Lower lobe of right lung (tissue), 2 donors: Measurements from ENCODE around the gene LRRN1. TPM values are rescaled to one million over a fixed set of nuclear protein-coding genes. Genes with fewer than 3 reads are reported as not detected.
"Not testable (repeated sequence)": the region's sequence is repeated elsewhere in the genome, so short reads cannot be mapped to it uniquely, and the experiment has no call there.

Experiments
- ATAC-seq, 2 donors: fragments of 200-7000 bp; cut with Tn5 transposase; one replicate each; pipeline ENCODE4 v1.9.1; 2020 to 2022; ENCODE audit warnings: mild to moderate bottlenecking in 2 of 2, moderate library complexity in 2 of 2
- DNase-seq: peaks from one replicate; pipeline ENCODE4 v3.0.0-alpha.2; 2020
- H3K27ac ChIP-seq: fragments of 200-600 bp; one replicate; pipeline ENCODE4 v1.8.0; 2022
- H3K27me3 ChIP-seq: fragments of 200-600 bp; one replicate; pipeline ENCODE4 v1.8.0; 2022; ENCODE audit warnings: low read depth
- H3K36me3 ChIP-seq: fragments of 200-600 bp; one replicate; pipeline ENCODE4 v1.8.0; 2022; ENCODE audit warnings: mild to moderate bottlenecking
- H3K4me1 ChIP-seq: fragments of 200-600 bp; one replicate; pipeline ENCODE4 v1.8.0; 2022
- H3K4me3 ChIP-seq: fragments of 200-600 bp; one replicate; pipeline ENCODE4 v1.8.0; 2022; ENCODE audit warnings: mild to moderate bottlenecking
- H3K9me3 ChIP-seq: fragments of 200-600 bp; one replicate; pipeline ENCODE4 v1.8.0; 2022
- CTCF ChIP-seq: fragments of 200-600 bp; IDR thresholded peaks from one replicate; pipeline ENCODE4 v1.8.0; 2022; ENCODE audit warnings: antibody characterized with exemption, mild to moderate bottlenecking
- intact Hi-C: fragments of 100-400 bp; cut with DNase I; formaldehyde crosslinking; loops from one replicate; pipeline ENCODE4 v1.11.0; 2022
- total RNA-seq: library from RNA; stranded (reverse); fragmentation: NEBNext Ultra II Directional; extraction: Animal tissue kit (Norgen Biotek cat#: 25700); gene quantifications from one replicate; pipeline ENCODE4 v1.2.1, GENCODE V29; 2021
- donor health status: DM: no; HTN: yes; CAD: no; lungs with severe emphysema.

Gene LRRN1
- total RNA-seq, 1 donor from 2014 or later, result 2.0 TPM

GRCh38 chr3:3817865-3818264 is 18.6 kb downstream of the LRRN1 start:
- Histone ChIP-seq H3K36me3 (no peaks in the 10 kb centered on the region), H3K4me1 (no peaks in the 10 kb centered on the region), H3K4me3 (no peak overlapping the region), H3K27me3 (no peaks in the 10 kb centered on the region), H3K27ac (no peak overlapping the region), H3K9me3 (no peaks in the 10 kb centered on the region)
- DNase-seq (no peak), ATAC-seq (peak; percentile 69 to 80)
- intact Hi-C loops, result no loop called here
- TF ChIP-seq CTCF, result no peak

- TF ChIP-seq CTCF, result no peak
- DNase-seq (no peak), ATAC-seq (no peak)
- H3K36me3 ChIP-seq, result no peaks in the 10 kb centered on the region
- H3K27ac ChIP-seq, result no peak overlapping the region
- H3K27me3 ChIP-seq, result no peaks in the 10 kb centered on the region
- H3K4me1 ChIP-seq, result no peaks in the 10 kb centered on the region
- no peaks in the 10 kb centered on the region for H3K9me3 ChIP-seq
- intact Hi-C loops, result no loop called here
- no peak overlapping the region for H3K4me3 ChIP-seq
These were observed 22.5 kb downstream of the LRRN1 start for GRCh38 chr3:3821777-3822176.

GRCh38 chr3:3825035-3825434 is 25.8 kb downstream of the LRRN1 start:
- H3K9me3 ChIP-seq, result no peaks in the 10 kb centered on the region
- TF ChIP-seq CTCF, result no peak
- no peak overlapping the region for H3K27ac ChIP-seq
- no peaks in the 10 kb centered on the region for H3K36me3 ChIP-seq
- intact Hi-C loops, result no loop called here
- no peak for DNase-seq
- no peaks in the 10 kb centered on the region for H3K27me3 ChIP-seq
- H3K4me1 ChIP-seq, result no peaks in the 10 kb centered on the region
- ATAC-seq, result no peak
- H3K4me3 ChIP-seq, result no peak overlapping the region

- no peaks in the 10 kb centered on the region for H3K4me1 ChIP-seq
- TF ChIP-seq CTCF, result no peak
- no peak overlapping the region for H3K27ac ChIP-seq
- intact Hi-C loops, result no loop called here
- no peaks in the 10 kb centered on the region for H3K9me3 ChIP-seq
- ATAC-seq, result no peak
- DNase-seq, result no peak
- no peaks in the 10 kb centered on the region for H3K27me3 ChIP-seq
- H3K36me3 ChIP-seq, result no peaks in the 10 kb centered on the region
- no peak overlapping the region for H3K4me3 ChIP-seq
These were observed 27.3 kb downstream of the LRRN1 start for GRCh38 chr3:3826521-3826920.

GRCh38 chr3:3827111-3827510 is 27.9 kb downstream of the LRRN1 start:
- TF ChIP-seq CTCF, result no peak
- H3K27me3 ChIP-seq, result no peaks in the 10 kb centered on the region
- no peaks in the 10 kb centered on the region for H3K4me1 ChIP-seq
- ATAC-seq, result no peak
- intact Hi-C loops, result no loop called here
- H3K27ac ChIP-seq, result no peak overlapping the region
- no peaks in the 10 kb centered on the region for H3K36me3 ChIP-seq
- no peaks in the 10 kb centered on the region for H3K9me3 ChIP-seq
- no peak for DNase-seq
- H3K4me3 ChIP-seq, result no peak overlapping the region

GRCh38 chr3:3828417-3828816 is 29.2 kb downstream of the LRRN1 start:
- H3K27ac ChIP-seq, intact Hi-C loops, H3K27me3 ChIP-seq, ATAC-seq, H3K36me3 ChIP-seq, H3K9me3 ChIP-seq, H3K4me3 ChIP-seq, H3K4me1 ChIP-seq, DNase-seq: not testable (repeated sequence)
